ENCODE measurements around the gene CLINT1.

CLINT1 gene

DNA sequence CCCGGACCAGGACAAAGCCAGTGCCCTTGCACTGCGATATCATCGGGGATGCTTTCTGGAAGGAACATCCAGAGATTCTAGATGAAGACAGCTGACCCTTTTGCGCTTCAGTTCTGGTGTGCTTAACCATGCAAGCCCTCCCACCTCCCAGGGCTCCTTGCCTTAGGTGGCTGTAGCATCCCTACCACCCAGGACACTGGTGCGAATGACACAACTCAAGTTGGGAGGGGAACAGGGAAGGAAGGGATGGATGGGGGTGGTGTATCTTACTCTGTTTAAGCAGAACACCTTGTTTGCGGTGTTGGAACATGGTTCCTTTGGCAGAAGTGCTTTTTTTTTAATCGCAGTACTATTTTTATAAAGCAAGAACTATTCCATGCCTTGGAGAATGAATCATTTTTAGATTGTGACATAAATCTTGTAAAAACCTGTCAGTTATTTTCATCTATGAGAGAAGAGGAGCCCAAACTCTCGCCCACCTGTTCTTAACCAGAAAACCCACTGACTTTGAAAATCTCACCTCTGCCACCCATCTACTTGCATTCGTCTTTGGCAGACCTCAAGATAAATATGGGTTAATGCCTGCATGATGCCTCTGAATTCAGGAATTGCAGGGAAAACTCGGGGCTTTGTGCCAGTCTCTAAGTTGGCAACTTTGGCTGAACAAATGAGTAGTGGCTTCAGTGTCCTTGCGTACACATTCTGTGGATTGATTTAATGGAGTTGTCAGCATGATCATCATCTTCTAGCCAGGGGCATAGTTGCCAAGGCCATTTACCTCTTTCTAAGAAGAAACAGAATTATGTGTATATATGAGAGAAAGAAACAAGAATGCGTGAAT is 119.3 kb downstream of the CLINT1 start:
- peaks cover 10% of the 10 kb centered on the region for H3K36me3 Mint-ChIP-seq
- H3K4me1 Mint-ChIP-seq: peaks cover 15% of the 10 kb centered on the region
- H3K27ac Mint-ChIP-seq: no peak overlapping the region
- H3K9me3 Mint-ChIP-seq: no peaks in the 10 kb centered on the region
- no peaks in the 10 kb centered on the region for H3K27me3 Mint-ChIP-seq
- H3K4me3 Mint-ChIP-seq: no peak overlapping the region

- H3K36me3 Mint-ChIP-seq: peaks cover 13% of the 10 kb centered on the region
- peaks cover 24% of the 10 kb centered on the region for H3K4me1 Mint-ChIP-seq
- no peaks in the 10 kb centered on the region for H3K9me3 Mint-ChIP-seq
- H3K4me3 Mint-ChIP-seq: no peak overlapping the region
- no peak overlapping the region for H3K27ac Mint-ChIP-seq
- H3K27me3 Mint-ChIP-seq: no peaks in the 10 kb centered on the region
Measured at GRCh38 chr5:157735991-157736390, 123.0 kb downstream of the CLINT1 start.

All from activated naive CD4-positive, alpha-beta T cell treated with anti-CD3 and anti-CD28 coated beads, Interleukin-2, amount 50 U/mL, for 24 hours (primary cell).